Kidney (tissue), 14 donors: Measurements from ENCODE around the gene CFAP74. TPM values are rescaled to one million over a fixed set of nuclear protein-coding genes. Genes with fewer than 3 reads are reported as not detected.

Experiments
- DNase-seq, 5 donors: peaks; one replicate each; pipeline ENCODE4 v3.0.0-alpha.2; 2013 to 2020
- FAIRE-seq: peaks from 2 replicates; lab custom pipeline; 2012; peaks lifted over from hg19 to GRCh38; lab: Jason Lieb, UNC
- H3K27ac ChIP-seq, 2 donors: one replicate each; pipeline ENCODE4 v1.7.0; 2013; ENCODE audit warnings: low read depth in 2 of 2, low read length in 2 of 2, inconsistent platforms in 1 of 2
- H3K27me3 ChIP-seq: one replicate; pipeline ENCODE4 v1.7.1; 2013; ENCODE audit warnings: low read length, inconsistent platforms; ENCODE audit not compliant: control insufficient read depth, insufficient read depth
- H3K36me3 ChIP-seq, 3 donors: one replicate each; pipeline versions ENCODE4 v1.7.0 to v1.7.1; 2013; ENCODE audit warnings: low read length in 3 of 3, control low read depth in 1 of 3, inconsistent platforms in 1 of 3; ENCODE audit not compliant: insufficient read depth in 3 of 3, control insufficient read depth in 2 of 3
- H3K4me1 ChIP-seq, 3 donors: one replicate each; pipeline versions ENCODE4 v1.7.0 to v1.7.1; 2013; ENCODE audit warnings: low read length in 3 of 3, inconsistent platforms in 1 of 3, low read depth in 1 of 3; ENCODE audit not compliant: control insufficient read depth in 2 of 3, insufficient read depth in 2 of 3
- H3K4me3 ChIP-seq, 3 donors: one replicate each; pipeline versions ENCODE4 v1.7.0 to v1.8.1; 2013; ENCODE audit warnings: low read length in 3 of 3, control low read depth in 1 of 3, inconsistent platforms in 1 of 3
- H3K9ac ChIP-seq, 3 donors: one replicate each; pipeline versions ENCODE4 v1.7.0 to v1.7.1; 2013; ENCODE audit warnings: low read length in 3 of 3, control low read depth in 1 of 3, inconsistent platforms in 1 of 3
- H3K9me3 ChIP-seq, 3 donors: one replicate each; pipeline versions ENCODE4 v1.7.0 to v1.7.1; 2013; ENCODE audit warnings: low read length in 3 of 3, control low read depth in 1 of 3, inconsistent platforms in 1 of 3; ENCODE audit not compliant: control insufficient read depth in 2 of 3, insufficient read depth in 1 of 3
- CTCF ChIP-seq: IDR thresholded peaks from 3 replicates; pipeline ENCODE4 v1.5.1; 2012; ENCODE audit warnings: mild to moderate bottlenecking, moderate library complexity, borderline replicate concordance; ENCODE audit not compliant: insufficient read depth; ENCODE audit errors: extremely low read depth
- intact Hi-C: fragments of 100-400 bp; cut with DNase I; formaldehyde crosslinking; loops from one replicate; pipeline ENCODE4 v1.11.1; 2022
- polyA plus RNA-seq: library from polyadenylated mRNA; stranded (reverse); fragments of 350-450 nt; fragmentation: Illumina TruSeq; extraction: RNeasy Lipid Tissue Mini Kit (QIAGEN cat#74804); gene quantifications from one replicate; pipeline ENCODE4 v1.2.3, GENCODE V29; 2014; ENCODE audit warnings: low read depth, low replicate concordance; ENCODE audit not compliant: insufficient read depth
- total RNA-seq: library from RNA; stranded (reverse); fragmentation: NEBNext Ultra II Directional; extraction: Animal tissue kit (Norgen Biotek cat#: 25700); gene quantifications from one replicate; pipeline ENCODE4 v1.2.1, GENCODE V29; 2021
- donor health status: control.
- donor health status: control.
- donor health status: control.
- donor health status: control.
- donor health status: control.
- donor health status: DM: yes; HTN: yes; CAD: no.
- donor health status: Normal renal cell carcinoma (clear cell type).

The CFAP74 gene
- total and polyA plus RNA-seq, 2 donors from 2014 or later = not detected

DNA sequence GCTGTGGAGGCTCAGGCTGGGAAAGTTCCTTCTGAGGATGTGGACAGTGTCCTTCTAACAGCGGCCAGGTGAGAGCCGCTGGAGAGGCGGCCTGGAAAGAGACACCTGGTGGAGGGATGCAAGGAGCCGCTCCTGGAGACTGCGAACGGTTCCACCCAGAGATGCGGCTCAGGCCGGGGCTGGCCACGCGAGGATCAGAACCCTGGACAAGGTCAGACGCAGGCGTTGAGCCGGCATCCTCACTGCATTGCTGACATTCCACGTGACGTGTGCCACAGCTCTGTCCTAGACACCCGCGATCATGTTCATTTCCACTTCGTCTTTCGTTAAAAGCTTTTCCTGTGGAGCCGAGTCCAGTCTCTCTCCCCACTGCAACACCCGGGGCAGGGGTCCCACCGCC lies 28.8 kb downstream of the CFAP74 start:
- no peak for DNase-seq
- no peak for TF ChIP-seq CTCF
- H3K27ac ChIP-seq = no peak overlapping the region
- no peaks in the 10 kb centered on the region for H3K27me3 ChIP-seq
- no peaks in the 10 kb centered on the region for H3K4me1 ChIP-seq
- no peak overlapping the region for H3K4me3 ChIP-seq
- no peak overlapping the region for H3K9ac ChIP-seq
- H3K36me3 ChIP-seq = no peaks in the 10 kb centered on the region
- intact Hi-C loops = no loop called here
- H3K9me3 ChIP-seq = no peaks in the 10 kb centered on the region
- no peak for FAIRE-seq

- H3K9me3 ChIP-seq = no peaks in the 10 kb centered on the region
- H3K27ac ChIP-seq = no peak overlapping the region
- no peak overlapping the region for H3K4me3 ChIP-seq
- no peaks in the 10 kb centered on the region for H3K4me1 ChIP-seq
- DNase-seq = peak in 3 of 5 donors; percentile 42 to 69 (median 43)
- no peak for TF ChIP-seq CTCF
- intact Hi-C loops = no loop called here
- no peaks in the 10 kb centered on the region for H3K36me3 ChIP-seq
- FAIRE-seq = no peak
- H3K27me3 ChIP-seq = no peaks in the 10 kb centered on the region
- H3K9ac ChIP-seq = no peak overlapping the region
Measured at GRCh38 chr1:1973716-1974642, 29.6 kb downstream of the CFAP74 start.

DNA sequence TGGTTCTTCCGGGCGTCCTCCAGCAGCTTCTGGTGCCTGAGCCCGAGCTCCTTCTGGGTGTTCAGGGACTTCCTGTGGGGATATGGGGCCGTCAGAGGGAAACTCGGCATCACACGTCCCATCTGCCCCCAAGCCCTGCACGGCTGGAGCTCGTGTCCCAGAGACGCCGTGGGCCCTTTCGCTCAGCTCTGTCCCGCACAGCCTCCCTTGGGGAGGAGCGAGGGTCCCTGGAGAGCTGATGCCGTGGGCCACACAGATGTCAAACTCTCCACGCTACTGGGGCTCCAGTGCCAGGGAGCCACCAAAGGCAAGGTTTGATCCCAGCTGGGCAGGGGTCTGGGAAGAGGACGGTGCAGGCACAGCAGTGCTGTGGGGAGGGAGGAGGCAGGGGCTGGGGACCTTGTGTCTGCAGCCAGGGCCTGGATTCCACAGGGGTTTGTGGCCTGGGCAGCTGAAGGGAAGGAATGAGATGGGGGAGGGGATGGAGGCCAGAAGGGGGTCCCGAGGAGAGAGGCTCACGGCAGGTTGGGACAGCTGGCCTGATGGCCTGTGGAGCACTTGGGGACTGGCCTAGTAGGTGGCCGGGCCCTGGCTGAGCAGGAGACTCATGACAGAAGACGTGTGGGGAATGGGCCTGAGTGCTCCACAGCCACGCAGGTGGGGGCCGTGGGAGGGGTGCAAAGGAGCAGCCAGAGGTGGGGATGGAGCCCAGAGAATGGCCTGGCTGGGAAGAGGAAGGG lies 30.4 kb downstream of the CFAP74 start:
- Histone ChIP-seq H3K9me3 (no peaks in the 10 kb centered on the region), H3K9ac (no peak overlapping the region), H3K27ac (no peak overlapping the region), H3K4me1 (no peaks in the 10 kb centered on the region), H3K27me3 (no peaks in the 10 kb centered on the region), H3K4me3 (no peak overlapping the region), H3K36me3 (no peaks in the 10 kb centered on the region)
- intact Hi-C loops = no loop called here
- no peak for DNase-seq
- no peak for TF ChIP-seq CTCF
- FAIRE-seq = no peak
